ENCODE results near the gene ZFP69B.

Gene ZFP69B

DNA sequence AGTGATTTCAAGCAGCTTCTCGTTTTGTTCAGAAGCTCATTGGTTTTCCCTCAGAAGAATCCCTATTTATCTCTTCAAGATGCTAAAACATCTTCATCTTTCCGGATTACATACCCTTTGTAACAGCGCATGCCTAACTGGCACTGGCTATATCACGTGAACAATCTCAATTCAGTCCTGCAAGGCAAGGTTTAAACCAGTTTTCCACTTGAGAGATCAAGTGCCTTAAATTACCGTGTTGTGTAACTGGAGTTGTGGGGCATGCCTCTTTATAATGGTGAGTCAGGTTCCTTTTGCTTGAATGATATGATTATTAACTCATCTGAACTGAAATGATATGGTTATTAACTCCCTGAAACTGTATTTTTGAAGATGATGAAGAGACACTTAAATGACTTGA is 11.0 kb upstream of the ZFP69B start:
- TF ChIP-seq OSR1 (CRISPR knock-in tag; IDR thresholded peaks at IDR 0.05), result no peak
- no peak for ATAC-seq

DNA sequence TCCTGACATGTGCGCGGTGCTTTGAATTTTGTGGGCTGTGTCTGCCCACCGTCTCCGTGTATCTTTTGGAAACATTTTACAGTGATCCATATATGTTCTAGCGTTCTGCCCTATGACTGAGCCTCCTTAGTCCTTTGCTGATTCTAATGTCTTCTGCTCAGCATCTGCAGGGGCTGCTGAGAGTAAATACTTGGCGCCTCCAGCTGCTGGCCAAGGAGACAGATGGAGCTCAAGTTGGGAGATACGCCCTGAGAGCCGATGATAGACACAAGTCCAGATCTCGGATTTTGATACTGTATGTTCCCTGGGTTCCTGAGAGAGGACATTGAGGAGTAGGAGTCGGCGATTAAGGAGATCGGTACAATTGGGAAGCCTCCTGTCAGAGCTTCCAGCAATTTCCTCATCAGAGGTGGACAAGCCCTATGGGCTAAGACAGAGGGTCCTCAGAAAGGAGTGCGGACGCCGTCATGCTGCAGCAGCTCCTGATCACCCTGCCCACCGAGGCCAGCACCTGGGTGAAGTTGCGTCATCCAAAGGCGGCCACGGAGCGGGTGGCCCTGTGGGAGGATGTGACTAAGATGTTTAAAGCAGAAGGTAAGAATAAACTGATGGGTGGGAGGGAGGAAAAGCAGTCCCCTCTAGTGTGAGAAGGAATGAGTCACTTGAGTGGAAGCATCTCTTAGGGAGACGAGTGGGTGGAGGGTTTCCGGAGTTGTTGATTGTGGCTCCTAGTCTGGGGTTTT is 390 bp downstream of the ZFP69B start:
- ATAC-seq, result peak; percentile 71

DNA sequence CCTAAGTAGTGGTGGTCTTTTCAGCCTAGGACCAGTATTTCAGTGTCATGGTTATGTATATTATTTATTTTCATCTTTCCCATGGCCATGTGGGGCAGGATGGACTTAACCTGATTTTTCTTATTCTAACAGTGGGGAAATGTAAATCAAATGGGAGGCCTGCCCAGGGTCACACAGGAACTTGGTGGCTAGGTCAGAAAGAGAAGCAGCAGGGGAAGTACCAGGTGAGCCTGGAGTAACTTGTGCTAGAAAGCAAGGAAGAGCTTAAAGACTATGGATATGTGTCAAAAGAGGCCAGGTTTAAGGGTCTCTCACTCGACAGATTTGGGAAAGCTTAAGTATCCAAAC is 936 bp downstream of the ZFP69B start:
- ATAC-seq, result no peak

More for the DNA sequence above, 390 bp downstream of the ZFP69B start:
- TF ChIP-seq, protein P1, sequence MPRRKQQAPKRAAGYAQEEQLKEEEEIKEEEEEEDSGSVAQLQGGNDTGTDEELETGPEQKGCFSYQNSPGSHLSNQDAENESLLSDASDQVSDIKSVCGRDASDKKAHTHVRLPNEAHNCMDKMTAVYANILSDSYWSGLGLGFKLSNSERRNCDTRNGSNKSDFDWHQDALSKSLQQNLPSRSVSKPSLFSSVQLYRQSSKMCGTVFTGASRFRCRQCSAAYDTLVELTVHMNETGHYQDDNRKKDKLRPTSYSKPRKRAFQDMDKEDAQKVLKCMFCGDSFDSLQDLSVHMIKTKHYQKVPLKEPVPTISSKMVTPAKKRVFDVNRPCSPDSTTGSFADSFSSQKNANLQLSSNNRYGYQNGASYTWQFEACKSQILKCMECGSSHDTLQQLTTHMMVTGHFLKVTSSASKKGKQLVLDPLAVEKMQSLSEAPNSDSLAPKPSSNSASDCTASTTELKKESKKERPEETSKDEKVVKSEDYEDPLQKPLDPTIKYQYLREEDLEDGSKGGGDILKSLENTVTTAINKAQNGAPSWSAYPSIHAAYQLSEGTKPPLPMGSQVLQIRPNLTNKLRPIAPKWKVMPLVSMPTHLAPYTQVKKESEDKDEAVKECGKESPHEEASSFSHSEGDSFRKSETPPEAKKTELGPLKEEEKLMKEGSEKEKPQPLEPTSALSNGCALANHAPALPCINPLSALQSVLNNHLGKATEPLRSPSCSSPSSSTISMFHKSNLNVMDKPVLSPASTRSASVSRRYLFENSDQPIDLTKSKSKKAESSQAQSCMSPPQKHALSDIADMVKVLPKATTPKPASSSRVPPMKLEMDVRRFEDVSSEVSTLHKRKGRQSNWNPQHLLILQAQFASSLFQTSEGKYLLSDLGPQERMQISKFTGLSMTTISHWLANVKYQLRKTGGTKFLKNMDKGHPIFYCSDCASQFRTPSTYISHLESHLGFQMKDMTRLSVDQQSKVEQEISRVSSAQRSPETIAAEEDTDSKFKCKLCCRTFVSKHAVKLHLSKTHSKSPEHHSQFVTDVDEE (CRISPR knock-in tag; IDR thresholded peaks at IDR 0.05), result no peak

More for the DNA sequence above, 936 bp downstream of the ZFP69B start:
- TF ChIP-seq TOX (CRISPR knock-in tag; IDR thresholded peaks at IDR 0.05; ENCODE audit: borderline replicate concordance) (no peak), ZNF8 (CRISPR knock-in tag; IDR thresholded peaks at IDR 0.05) (no peak), TCF4 (CRISPR knock-in tag; IDR thresholded peaks at IDR 0.05; ENCODE audit: borderline replicate concordance) (no peak), ESRRG (CRISPR knock-in tag; IDR thresholded peaks at IDR 0.05) (no peak), BACH2 (CRISPR knock-in tag; IDR thresholded peaks at IDR 0.05; ENCODE audit: borderline replicate concordance) (no peak), CSDC2 (CRISPR knock-in tag; IDR thresholded peaks at IDR 0.05) (no peak), ZFP30 (CRISPR knock-in tag; IDR thresholded peaks at IDR 0.05) (no peak), GLIS3 (CRISPR knock-in tag; IDR thresholded peaks at IDR 0.05) (no peak), ZNF70 (CRISPR knock-in tag; IDR thresholded peaks at IDR 0.05) (no peak), ZNF565 (CRISPR knock-in tag; conservative IDR thresholded peaks at IDR 0.05; ENCODE audit: low read depth) (no peak), ISL1 (CRISPR knock-in tag; IDR thresholded peaks at IDR 0.05) (no peak), PPARA (CRISPR knock-in tag; IDR thresholded peaks at IDR 0.05; ENCODE audit: borderline replicate concordance) (no peak), ARNTL (CRISPR knock-in tag; IDR thresholded peaks at IDR 0.05; ENCODE audit: borderline replicate concordance, low read depth) (no peak), OSR1 (CRISPR knock-in tag; IDR thresholded peaks at IDR 0.05) (no peak), ZFP3 (CRISPR knock-in tag; IDR thresholded peaks at IDR 0.05) (no peak)
- TF ChIP-seq, protein P1 (CRISPR knock-in tag; IDR thresholded peaks at IDR 0.05), result no peak
- TF ChIP-seq, protein P2, sequence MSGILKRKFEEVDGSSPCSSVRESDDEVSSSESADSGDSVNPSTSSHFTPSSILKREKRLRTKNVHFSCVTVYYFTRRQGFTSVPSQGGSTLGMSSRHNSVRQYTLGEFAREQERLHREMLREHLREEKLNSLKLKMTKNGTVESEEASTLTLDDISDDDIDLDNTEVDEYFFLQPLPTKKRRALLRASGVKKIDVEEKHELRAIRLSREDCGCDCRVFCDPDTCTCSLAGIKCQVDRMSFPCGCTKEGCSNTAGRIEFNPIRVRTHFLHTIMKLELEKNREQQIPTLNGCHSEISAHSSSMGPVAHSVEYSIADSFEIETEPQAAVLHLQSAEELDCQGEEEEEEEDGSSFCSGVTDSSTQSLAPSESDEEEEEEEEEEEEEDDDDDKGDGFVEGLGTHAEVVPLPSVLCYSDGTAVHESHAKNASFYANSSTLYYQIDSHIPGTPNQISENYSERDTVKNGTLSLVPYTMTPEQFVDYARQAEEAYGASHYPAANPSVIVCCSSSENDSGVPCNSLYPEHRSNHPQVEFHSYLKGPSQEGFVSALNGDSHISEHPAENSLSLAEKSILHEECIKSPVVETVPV (CRISPR knock-in tag; IDR thresholded peaks at IDR 0.05), result no peak
- TF ChIP-seq, protein P3, sequence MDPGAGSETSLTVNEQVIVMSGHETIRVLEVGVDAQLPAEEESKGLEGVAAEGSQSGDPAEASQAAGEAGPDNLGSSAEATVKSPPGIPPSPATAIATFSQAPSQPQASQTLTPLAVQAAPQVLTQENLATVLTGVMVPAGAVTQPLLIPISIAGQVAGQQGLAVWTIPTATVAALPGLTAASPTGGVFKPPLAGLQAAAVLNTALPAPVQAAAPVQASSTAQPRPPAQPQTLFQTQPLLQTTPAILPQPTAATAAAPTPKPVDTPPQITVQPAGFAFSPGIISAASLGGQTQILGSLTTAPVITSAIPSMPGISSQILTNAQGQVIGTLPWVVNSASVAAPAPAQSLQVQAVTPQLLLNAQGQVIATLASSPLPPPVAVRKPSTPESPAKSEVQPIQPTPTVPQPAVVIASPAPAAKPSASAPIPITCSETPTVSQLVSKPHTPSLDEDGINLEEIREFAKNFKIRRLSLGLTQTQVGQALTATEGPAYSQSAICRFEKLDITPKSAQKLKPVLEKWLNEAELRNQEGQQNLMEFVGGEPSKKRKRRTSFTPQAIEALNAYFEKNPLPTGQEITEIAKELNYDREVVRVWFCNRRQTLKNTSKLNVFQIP (CRISPR knock-in tag; IDR thresholded peaks at IDR 0.05; ENCODE audit: borderline replicate concordance, low read depth), result no peak
- TF ChIP-seq, protein P4, sequence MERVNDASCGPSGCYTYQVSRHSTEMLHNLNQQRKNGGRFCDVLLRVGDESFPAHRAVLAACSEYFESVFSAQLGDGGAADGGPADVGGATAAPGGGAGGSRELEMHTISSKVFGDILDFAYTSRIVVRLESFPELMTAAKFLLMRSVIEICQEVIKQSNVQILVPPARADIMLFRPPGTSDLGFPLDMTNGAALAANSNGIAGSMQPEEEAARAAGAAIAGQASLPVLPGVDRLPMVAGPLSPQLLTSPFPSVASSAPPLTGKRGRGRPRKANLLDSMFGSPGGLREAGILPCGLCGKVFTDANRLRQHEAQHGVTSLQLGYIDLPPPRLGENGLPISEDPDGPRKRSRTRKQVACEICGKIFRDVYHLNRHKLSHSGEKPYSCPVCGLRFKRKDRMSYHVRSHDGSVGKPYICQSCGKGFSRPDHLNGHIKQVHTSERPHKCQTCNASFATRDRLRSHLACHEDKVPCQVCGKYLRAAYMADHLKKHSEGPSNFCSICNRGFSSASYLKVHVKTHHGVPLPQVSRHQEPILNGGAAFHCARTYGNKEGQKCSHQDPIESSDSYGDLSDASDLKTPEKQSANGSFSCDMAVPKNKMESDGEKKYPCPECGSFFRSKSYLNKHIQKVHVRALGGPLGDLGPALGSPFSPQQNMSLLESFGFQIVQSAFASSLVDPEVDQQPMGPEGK (CRISPR knock-in tag; IDR thresholded peaks at IDR 0.05; ENCODE audit: borderline replicate concordance), result no peak
- TF ChIP-seq, protein P5, sequence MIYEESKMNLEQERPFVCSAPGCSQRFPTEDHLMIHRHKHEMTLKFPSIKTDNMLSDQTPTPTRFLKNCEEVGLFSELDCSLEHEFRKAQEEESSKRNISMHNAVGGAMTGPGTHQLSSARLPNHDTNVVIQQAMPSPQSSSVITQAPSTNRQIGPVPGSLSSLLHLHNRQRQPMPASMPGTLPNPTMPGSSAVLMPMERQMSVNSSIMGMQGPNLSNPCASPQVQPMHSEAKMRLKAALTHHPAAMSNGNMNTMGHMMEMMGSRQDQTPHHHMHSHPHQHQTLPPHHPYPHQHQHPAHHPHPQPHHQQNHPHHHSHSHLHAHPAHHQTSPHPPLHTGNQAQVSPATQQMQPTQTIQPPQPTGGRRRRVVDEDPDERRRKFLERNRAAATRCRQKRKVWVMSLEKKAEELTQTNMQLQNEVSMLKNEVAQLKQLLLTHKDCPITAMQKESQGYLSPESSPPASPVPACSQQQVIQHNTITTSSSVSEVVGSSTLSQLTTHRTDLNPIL (CRISPR knock-in tag; IDR thresholded peaks at IDR 0.05; ENCODE audit: low read depth), result no peak
